Measurements from ENCODE around the gene CFAP20DC.
"Not testable (repeated sequence)": the region's sequence is repeated elsewhere in the genome, so short reads cannot be mapped to it uniquely, and the experiment has no call there.

CFAP20DC gene

DNA sequence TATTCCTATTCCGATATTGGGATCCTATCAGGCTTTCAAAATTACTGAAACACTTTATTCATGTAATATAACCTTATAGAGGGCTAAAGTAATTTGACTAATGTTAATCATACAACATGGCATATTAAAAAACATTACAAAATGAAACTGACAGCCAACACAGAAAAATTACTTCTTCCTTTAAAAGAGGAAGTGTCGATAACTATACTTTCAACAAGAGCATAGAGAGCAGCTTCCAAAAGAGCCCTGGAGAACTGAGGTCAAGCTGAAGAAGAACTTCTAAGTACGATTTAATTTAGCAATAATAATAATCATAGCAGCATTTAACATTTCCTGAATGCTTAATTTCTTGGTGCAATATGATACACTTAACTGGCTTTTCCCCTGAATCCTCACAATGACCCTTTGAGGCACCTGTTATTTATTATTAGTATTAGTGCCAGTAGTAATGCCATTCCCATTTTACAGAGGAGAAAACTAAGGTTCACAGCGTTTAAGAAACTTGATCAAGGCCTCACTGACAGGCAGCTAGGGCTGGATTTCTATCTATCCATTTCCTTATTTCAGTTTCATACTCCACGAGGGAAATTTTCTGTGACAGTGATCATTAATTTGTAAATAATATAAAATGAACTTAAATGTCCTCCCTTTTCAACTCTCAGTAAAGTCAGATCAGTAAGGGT, 181.6 kb downstream of the CFAP20DC start:
- no peak for DNase-seq (ENCODE audit: low read depth in 2 of 2)

DNA sequence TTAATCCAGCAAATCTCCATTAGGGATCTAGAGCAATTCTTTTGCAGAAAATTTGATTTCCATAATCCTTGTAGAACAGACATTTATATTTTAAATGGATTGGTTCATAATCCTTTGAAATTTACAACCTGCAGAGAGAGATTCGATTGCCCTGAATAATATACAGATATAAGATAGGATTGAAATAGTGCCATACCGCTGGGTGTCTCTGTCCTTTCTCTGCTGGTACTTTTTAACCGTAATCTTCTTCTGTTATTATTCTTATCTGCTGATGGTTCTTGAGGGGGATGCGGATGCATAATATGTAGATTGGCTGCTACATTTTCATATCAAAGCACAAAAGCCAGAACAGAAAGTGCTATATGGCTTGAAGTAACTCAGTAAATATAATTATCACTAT, 182.2 kb downstream of the CFAP20DC start:
- DNase-seq (ENCODE audit: low read depth in 2 of 2), result no peak

DNA sequence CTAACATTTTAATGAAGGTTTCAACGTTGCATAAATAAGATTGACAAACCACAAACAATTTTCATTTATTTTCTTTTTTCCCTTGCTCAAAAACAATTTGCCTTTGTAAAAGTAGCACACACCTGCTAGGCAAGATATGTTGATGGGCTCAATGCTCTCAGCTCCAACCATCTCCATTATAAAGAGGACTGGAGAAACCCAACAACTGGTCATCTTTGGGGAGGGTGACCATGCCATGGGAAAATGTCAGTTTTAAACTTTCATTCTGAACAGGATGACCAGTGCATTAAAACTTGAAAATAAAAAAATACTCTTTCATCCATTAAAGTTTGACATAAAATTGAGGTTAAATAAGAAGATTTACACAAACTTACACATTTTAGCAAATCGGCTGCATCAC, 183.7 kb downstream of the CFAP20DC start:
- DNase-seq (ENCODE audit: low read depth in 2 of 2), result no peak

DNA sequence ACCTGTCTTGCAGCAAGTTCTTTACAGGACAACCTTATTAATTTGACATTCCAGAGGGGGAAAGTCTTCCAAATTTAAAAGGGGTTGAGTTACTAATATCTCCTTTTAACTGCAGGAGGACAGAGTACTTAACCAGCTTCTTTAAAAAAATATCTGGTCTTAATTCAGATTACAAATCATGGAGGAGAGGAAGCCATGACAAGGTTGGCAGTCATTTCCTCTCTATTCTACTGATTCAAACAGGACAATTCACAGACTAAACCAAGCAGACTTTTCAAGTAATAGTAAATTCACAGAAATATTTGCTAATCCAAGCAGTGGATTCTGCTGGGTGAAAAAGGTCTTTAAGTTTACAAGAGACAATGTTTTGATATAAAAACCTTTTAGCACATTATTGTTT, 185.3 kb downstream of the CFAP20DC start:
- DNase-seq (ENCODE audit: low read depth in 2 of 2), result no peak

- DNase-seq (ENCODE audit: low read depth in 2 of 2), result no peak
These were observed 186.6 kb downstream of the CFAP20DC start for GRCh38 chr3:58863206-58863605.

- no peak for DNase-seq (ENCODE audit: low read depth in 2 of 2)
These were observed 188.3 kb downstream of the CFAP20DC start for GRCh38 chr3:58861551-58861950.

DNA sequence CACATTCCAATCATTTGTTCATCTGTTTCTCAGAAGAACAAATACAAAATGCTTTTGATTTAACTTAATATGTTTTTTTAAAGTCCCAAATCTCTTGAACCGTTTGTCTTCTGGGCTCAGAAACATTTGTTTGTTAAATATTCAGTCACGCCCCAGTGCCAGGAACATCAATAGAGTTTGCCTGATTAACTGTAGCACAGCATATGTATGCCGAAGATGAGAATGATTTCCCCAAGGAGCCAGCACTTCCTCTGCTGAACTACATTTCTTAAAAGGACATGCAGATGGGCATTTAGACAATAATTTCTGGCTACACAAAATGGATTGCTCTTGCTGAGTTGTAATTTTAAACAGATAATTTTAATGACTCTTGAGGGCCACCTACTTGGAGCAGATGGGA, 191.7 kb downstream of the CFAP20DC start:
- DNase-seq (ENCODE audit: low read depth in 2 of 2), result no peak

DNA sequence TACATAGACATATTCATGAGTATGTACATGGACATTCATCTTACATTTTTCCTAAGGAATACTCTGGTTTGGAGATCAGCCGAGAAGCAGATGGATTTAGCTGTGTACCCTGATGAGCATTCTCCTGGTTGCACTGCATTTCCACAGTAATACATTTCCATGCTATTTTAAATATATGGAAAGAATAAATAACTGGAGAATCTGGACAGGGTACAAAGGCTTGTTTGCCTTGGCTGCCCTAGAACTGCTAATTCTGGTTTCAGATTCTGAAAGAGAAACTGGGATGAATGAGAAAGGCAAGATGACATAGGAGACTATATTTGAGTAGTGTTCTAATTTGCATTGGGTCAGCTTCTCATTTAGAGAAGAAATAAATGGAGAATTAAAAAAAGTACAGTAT, 192.4 kb downstream of the CFAP20DC start:
- DNase-seq (ENCODE audit: low read depth in 2 of 2), result no peak

GRCh38 chr3:58848826-58849225, 201.0 kb downstream of the CFAP20DC start:
- DNase-seq (ENCODE audit: low read depth in 2 of 2), result no peak

GRCh38 chr3:58842050-58842747, 207.6 kb downstream of the CFAP20DC start:
- DNase-seq (ENCODE audit: low read depth in 2 of 2), result not testable (repeated sequence)

DNA sequence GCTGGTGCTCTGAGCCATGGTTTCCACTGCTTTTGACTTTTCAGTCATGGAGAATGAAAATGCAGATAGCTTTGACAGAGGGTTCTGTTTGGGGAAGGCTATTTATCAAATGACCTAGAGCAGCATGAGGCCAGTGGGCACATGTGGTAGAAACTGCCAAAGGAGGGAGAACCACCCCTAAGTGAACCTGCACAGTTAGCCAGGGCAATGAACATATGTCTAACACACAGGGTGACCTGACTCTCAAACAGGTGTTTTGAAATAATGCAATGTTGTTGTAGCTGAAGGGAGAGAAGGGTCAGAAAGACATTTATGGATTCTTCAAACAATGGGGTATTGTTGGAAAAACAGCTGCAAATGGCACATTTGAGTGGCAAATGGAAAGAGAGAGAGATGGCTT, 208.9 kb downstream of the CFAP20DC start:
- DNase-seq (ENCODE audit: low read depth in 2 of 2), result no peak

- no peak for DNase-seq (ENCODE audit: low read depth in 2 of 2)
These were observed 209.9 kb downstream of the CFAP20DC start for GRCh38 chr3:58839964-58840363.

DNA sequence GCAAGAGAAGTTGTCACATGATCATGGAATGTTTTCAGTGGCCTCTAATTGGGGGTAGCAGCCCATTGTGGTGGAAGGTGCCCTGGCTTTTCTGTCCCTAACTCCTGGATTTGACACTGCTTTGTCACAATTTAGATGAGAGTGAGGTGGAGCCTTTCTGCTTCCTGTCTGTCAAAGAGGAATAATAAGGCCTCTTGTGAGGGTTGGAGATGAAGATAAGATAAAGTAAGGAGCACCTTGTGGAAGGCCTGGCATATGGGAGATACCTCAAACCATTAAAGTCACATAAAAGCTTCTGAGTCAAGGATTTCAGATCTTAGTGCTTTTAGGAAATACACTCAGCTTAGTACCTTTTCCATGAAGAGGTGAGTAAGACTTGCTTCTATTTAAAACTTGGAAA, 210.6 kb downstream of the CFAP20DC start:
- no peak for DNase-seq (ENCODE audit: low read depth in 2 of 2)

DNA sequence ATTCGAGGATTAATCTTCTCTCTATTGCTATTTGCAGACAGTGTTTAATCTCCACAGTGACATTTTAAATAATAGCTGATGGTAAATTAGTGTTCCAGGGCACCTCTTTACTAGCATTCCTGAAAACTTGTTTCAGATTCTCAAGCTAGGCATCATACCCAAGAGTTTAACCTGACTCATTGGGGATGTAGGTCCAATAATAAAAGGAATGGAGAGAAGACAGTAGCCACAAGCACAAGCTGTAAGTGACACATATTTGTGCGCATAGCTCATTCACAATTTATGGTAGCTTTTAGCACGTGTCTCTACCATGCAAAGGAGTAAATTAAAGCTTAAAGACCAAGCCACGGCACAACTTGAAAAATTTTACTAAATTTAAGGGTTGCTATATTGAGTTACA, 212.0 kb downstream of the CFAP20DC start:
- no peak for DNase-seq (ENCODE audit: low read depth in 2 of 2)

- DNase-seq (ENCODE audit: low read depth in 2 of 2), result no peak
These were observed 212.5 kb downstream of the CFAP20DC start for GRCh38 chr3:58837141-58837843.

GRCh38 chr3:58835086-58835485, 214.7 kb downstream of the CFAP20DC start:
- DNase-seq (ENCODE audit: low read depth in 2 of 2), result no peak

GRCh38 chr3:58833491-58833890, 216.3 kb downstream of the CFAP20DC start:
- no peak for DNase-seq (ENCODE audit: low read depth in 2 of 2)

DNA sequence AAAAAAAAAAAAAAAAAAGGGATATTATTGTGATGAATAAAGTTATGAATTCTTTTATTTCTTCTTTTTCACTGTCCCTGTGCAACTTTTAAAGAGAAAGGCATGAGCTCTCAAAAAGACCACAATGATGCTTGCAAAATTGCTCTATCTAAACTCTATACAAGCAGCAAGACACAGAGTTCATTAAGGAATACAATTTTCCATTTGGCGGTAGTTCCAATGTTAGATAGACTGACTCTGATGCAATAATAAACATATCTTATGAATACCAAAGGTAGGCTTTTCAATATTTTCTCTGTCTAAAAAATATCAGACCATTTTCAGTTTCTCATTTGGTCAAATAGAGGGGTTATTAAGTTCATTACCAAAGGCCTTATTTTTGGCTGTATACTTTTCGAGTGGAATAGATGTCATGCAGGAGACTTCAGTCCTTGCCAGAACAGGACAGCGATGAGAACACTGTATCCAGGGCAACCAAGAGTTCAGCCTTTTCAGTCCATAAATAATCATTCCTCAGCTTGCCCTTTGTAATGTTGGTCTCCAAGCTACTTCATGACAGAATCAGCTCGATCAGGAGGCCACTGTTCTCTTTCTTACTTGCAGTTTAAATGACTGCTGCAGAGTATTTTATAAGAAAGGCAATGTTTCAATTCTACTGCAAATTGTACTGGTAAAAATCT, 220.4 kb downstream of the CFAP20DC start:
- no peak for DNase-seq (ENCODE audit: low read depth in 2 of 2)

- DNase-seq (ENCODE audit: low read depth in 2 of 2), result no peak
These were observed 225.0 kb downstream of the CFAP20DC start for GRCh38 chr3:58824777-58825176.

- peak; percentile 2 to 3 for DNase-seq (ENCODE audit: low read depth in 2 of 2)
These were observed 225.5 kb downstream of the CFAP20DC start for GRCh38 chr3:58824285-58824684.

- DNase-seq (ENCODE audit: low read depth in 2 of 2), result not testable (repeated sequence)
These were observed 243.1 kb downstream of the CFAP20DC start for GRCh38 chr3:58806551-58807244.

DNA sequence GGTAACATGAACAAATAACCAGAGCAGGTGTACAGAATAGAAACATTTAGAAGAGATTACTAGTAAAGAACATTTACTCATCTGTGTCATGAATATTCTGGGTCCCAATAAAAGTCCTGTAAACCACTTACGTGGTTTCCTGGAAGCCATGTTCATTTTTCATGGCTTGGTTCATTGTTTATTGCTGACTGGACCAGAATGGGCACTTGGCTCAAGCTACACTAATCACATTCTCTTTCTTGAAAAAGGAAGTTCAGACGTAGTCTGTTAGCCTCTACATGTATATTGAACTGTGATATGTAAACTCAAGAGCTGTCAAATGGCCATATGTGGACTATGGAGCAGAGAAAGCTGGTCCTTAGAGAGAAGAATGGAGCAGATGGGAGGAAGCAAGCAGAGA, 244.9 kb downstream of the CFAP20DC start:
- no peak for DNase-seq (ENCODE audit: low read depth in 2 of 2)

Measured in stimulated activated CD8-positive, alpha-beta memory T cell treated with anti-CD3 and anti-CD28 coated beads, Interleukin-15, amount 100 ng/mL, for 48 hours (primary cell).